Liver (tissue), 9 donors: Measurements from ENCODE around the gene CFAP410. TPM values are rescaled to one million over a fixed set of nuclear protein-coding genes. Genes with fewer than 3 reads are reported as not detected.

Experiments used
- DNase-seq: peaks from one replicate; pipeline ENCODE4 v3.0.0-alpha.2; 2017; ENCODE audit warnings: low spot score
- H3K27ac ChIP-seq, 2 donors: one replicate each; pipeline ENCODE4 v1.7.0; 2013; ENCODE audit warnings: inconsistent platforms in 2 of 2, low read length in 2 of 2, control low read depth in 1 of 2, low read depth in 1 of 2, mild to moderate bottlenecking in 1 of 2
- H3K27me3 ChIP-seq, 4 donors: one replicate each; pipeline versions ENCODE4 v1.6.1 to v1.7.0; 2013; ENCODE audit warnings: low read length in 3 of 4, inconsistent platforms in 1 of 4, mild to moderate bottlenecking in 1 of 4, moderate library complexity in 1 of 4; ENCODE audit not compliant: control insufficient read depth in 4 of 4, insufficient read depth in 4 of 4
- H3K36me3 ChIP-seq, 4 donors: one replicate each; pipeline versions ENCODE4 v1.6.1 to v1.7.0; 2013; ENCODE audit warnings: low read length in 3 of 4, mild to moderate bottlenecking in 3 of 4, low read depth in 1 of 4, moderate library complexity in 1 of 4; ENCODE audit not compliant: control insufficient read depth in 4 of 4, insufficient read depth in 3 of 4
- H3K4me1 ChIP-seq, 4 donors: one replicate each; pipeline versions ENCODE4 v1.6.1 to v1.7.0; 2013; ENCODE audit warnings: low read length in 3 of 4, mild to moderate bottlenecking in 3 of 4, moderate library complexity in 1 of 4; ENCODE audit not compliant: control insufficient read depth in 4 of 4, insufficient read depth in 4 of 4
- H3K4me3 ChIP-seq, 3 donors: one replicate each; pipeline versions ENCODE4 v1.6.1 to v1.7.0; 2013; ENCODE audit warnings: low read length in 3 of 3, control low read depth in 1 of 3, low read depth in 1 of 3, mild to moderate bottlenecking in 1 of 3
- H3K9ac ChIP-seq, 2 donors: one replicate each; pipeline ENCODE4 v1.7.0; 2013; ENCODE audit warnings: low read length in 2 of 2, mild to moderate bottlenecking in 2 of 2, moderate library complexity in 2 of 2, control low read depth in 1 of 2, low read depth in 1 of 2
- H3K9me3 ChIP-seq, 4 donors: one replicate each; pipeline versions ENCODE4 v1.6.1 to v1.7.0; 2013; ENCODE audit warnings: low read length in 3 of 4; ENCODE audit not compliant: control insufficient read depth in 4 of 4
- ATF3 ChIP-seq: IDR thresholded peaks from 2 replicates; pipeline ENCODE4 v1.6.1; 2016; ENCODE audit warnings: antibody characterized with exemption
- FOXA1 ChIP-seq: IDR thresholded peaks from 2 replicates; pipeline ENCODE4 v1.6.1; 2016; ENCODE audit warnings: antibody characterized with exemption
- FOXA2 ChIP-seq: IDR thresholded peaks from 2 replicates; pipeline ENCODE4 v1.6.1; 2016; ENCODE audit warnings: antibody characterized with exemption
- GABPA ChIP-seq, 2 donors: IDR thresholded peaks in 1 of 2; conservative IDR thresholded peaks in 1 of 2; 2 replicates each; pipeline ENCODE4 v1.6.1; 2016; ENCODE audit warnings: antibody characterized with exemption in 2 of 2, mild to moderate bottlenecking in 1 of 2, moderate library complexity in 1 of 2
- HNF4A ChIP-seq, 2 donors: conservative IDR thresholded peaks; 2 replicates each; pipeline ENCODE4 v1.6.1; 2016; ENCODE audit warnings: antibody characterized with exemption in 2 of 2, mild to moderate bottlenecking in 2 of 2
- HNF4G ChIP-seq: IDR thresholded peaks from 2 replicates; pipeline ENCODE4 v1.6.1; 2016; ENCODE audit warnings: antibody characterized with exemption
- JUND ChIP-seq, 2 donors: IDR thresholded peaks; 2 replicates each; pipeline ENCODE4 v1.6.1; 2016; ENCODE audit warnings: antibody characterized with exemption in 2 of 2
- NR2F2 ChIP-seq: IDR thresholded peaks from 2 replicates; pipeline ENCODE4 v1.6.1; 2016; ENCODE audit warnings: antibody characterized with exemption
- RAD21 ChIP-seq, 2 donors: IDR thresholded peaks; 2 replicates each; pipeline ENCODE4 v1.6.1; 2016; ENCODE audit warnings: antibody characterized with exemption in 2 of 2, mild to moderate bottlenecking in 2 of 2
- RXRA ChIP-seq, 2 donors: IDR thresholded peaks; 2 replicates each; pipeline ENCODE4 v1.6.1; 2017 to 2018; ENCODE audit warnings: antibody characterized with exemption in 2 of 2, mild to moderate bottlenecking in 1 of 2
- SP1 ChIP-seq: IDR thresholded peaks from 2 replicates; pipeline ENCODE4 v1.6.1; 2018; ENCODE audit warnings: antibody characterized with exemption, mild to moderate bottlenecking
- TAF1 ChIP-seq: conservative IDR thresholded peaks from 2 replicates; pipeline ENCODE4 v1.6.1; 2016; ENCODE audit warnings: antibody characterized with exemption, mild to moderate bottlenecking
- YY1 ChIP-seq: IDR thresholded peaks from 2 replicates; pipeline ENCODE4 v1.6.1; 2016; ENCODE audit warnings: antibody characterized with exemption, mild to moderate bottlenecking
- WGBS: extraction: QIAGEN DNeasy Blood & Tissue Kit; methylation state at CpG from one replicate; pipeline ENCODE4 v1.1.7; 2013; 5-methylcytosine and 5-hydroxymethylcytosine counted together
- polyA plus RNA-seq, 2 donors: library from polyadenylated mRNA; stranded (reverse) in 1 of 2; unstranded in 1 of 2; fragments of 200-250 nt in 1 of 2; fragments of >200 nt in 1 of 2; fragmentation: Nextera tagmentation in 1 of 2; extraction: Ambion mirVana in 1 of 2; gene quantifications; one replicate each; pipeline versions ENCODE4 v1.2.1 to v1.2.3, GENCODE V29; 2013 to 2015
- total RNA-seq, 2 donors: library from RNA; depleted of rRNA; stranded (reverse); fragments of >200 nt; gene quantifications; one replicate each; pipeline ENCODE4 v1.2.3, GENCODE V29; 2014
- TF ChIP-seq, protein P1 (sequence below): IDR thresholded peaks from 2 replicates; pipeline ENCODE4 v1.6.1; 2016; ENCODE audit warnings: antibody characterized with exemption, mild to moderate bottlenecking
- TF ChIP-seq, protein P2 (sequence below): fragments of 150-350 bp; IDR thresholded peaks from 2 replicates; pipeline ENCODE4 v1.5.1; 2017; ENCODE audit warnings: improper control_type of control experiment, low read depth, low read length; ENCODE audit not compliant: missing input control
- donor health status: healthy.
- donor health status: healthy.
- donor health status: healthy.
- donor health status: healthy.
- donor health status: healthy.

The CFAP410 gene
- total and polyA plus RNA-seq, 4 donors = 7.9 to 16.3 (median 12.3) TPM

- DNase-seq = no peak
- no peak overlapping the region for H3K9ac ChIP-seq
- TF ChIP-seq GABPA (IDR thresholded peaks at IDR 0.05 in 1 of 2, conservative IDR thresholded peaks at IDR 0.05 in 1 of 2) = no peak
- no peak for TF ChIP-seq RXRA (IDR thresholded peaks at IDR 0.05)
- no peak for TF ChIP-seq HNF4G
- TF ChIP-seq ATF3 = no peak
- no peak overlapping the region for H3K27ac ChIP-seq
- no peaks in the 10 kb centered on the region for H3K4me1 ChIP-seq
- 93% methylated on average over 44 of the region's 44 CpGs for WGBS
- no peaks in the 10 kb centered on the region for H3K27me3 ChIP-seq
- H3K9me3 ChIP-seq = no peaks in the 10 kb centered on the region
- H3K36me3 ChIP-seq = peaks cover 4 to 27% (median 10%) of the 10 kb centered on the region in 4 donors
- no peak overlapping the region for H3K4me3 ChIP-seq
Measured at GRCh38 chr21:44329971-44330681, 9.1 kb downstream of the CFAP410 start.

DNA sequence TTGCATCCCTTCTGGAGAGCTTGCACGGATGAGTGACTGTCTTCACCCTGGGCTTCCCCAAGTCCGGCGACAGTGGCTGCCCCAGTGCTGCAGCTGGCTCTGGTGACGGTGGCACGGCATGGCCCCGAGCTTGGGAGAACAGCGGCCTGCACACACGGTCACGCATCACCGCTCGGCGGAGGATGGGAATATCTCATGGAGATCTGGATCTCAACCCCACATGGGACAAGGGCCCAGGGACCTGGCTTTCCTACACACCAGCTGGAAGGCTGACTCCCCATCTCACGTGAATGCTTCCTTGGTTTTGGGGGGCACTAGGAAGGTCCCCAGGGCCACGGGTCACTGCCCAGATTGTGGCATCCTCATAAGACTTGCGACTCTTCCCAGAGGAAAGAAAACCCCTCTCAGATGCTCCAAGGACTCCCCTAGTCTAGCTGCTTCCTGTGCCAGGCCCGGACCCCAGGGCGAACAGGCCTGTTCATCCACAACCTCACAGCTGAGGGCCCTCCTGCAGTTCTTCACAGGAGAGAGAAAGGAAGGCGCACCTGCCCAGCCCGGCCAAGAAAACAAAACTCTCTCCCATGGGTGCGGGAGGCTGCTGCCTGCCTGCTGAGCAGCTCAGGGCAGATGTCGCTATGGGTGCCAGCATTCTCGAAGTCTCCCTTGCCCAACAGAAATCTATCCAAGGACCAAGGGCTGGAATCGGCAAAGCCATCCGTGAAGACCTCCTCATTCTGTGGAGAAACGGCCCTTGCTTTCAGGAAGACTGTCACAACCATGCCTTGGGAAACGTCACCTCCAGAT is 9.9 kb downstream of the CFAP410 start:
- WGBS = 81% methylated on average over 26 of the region's 26 CpGs
- TF ChIP-seq FOXA2 = no peak
- Histone ChIP-seq H3K9ac (no peak overlapping the region), H3K9me3 (no peaks in the 10 kb centered on the region), H3K27ac (no peak overlapping the region), H3K4me1 (no peaks in the 10 kb centered on the region), H3K4me3 (no peak overlapping the region), H3K36me3 (peaks cover 5 to 35% (median 16%) of the 10 kb centered on the region in 4 donors), H3K27me3 (no peaks in the 10 kb centered on the region)
- no peak for DNase-seq

DNA sequence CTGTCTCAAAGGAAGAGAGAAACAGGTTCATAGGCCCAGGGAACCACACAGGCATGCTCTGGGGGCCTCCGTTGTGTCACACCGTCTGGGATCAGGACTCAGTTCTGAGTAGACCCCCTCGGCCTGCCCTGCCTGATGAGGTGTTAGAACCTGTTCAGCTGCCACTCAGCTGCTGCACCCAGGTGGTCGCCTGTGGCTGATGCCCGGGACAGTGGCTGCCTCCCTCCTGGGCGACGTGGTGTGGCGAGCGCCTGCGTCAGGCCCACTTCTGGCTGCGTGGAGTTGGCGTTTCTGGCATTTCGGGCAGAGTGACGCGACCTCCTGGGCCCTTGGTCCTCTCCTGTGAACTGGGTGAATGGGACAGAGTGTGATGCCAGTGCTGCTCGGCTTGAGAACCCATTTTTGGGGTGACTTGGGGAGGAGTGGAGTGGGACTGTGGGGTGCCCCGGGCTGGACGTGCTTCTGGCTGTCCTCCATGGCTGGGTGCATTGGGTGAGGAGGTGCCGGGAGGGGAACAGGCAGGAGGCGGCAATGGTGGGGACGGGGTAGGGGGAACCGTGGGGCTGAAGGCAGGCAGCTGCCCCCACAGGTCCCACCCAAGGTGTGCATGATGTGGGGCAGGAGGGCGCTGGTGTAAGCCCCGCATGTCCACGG is 10.8 kb downstream of the CFAP410 start:
- H3K4me1 ChIP-seq = no peaks in the 10 kb centered on the region
- H3K36me3 ChIP-seq = peaks cover 5 to 44% (median 20%) of the 10 kb centered on the region in 4 donors
- no peak overlapping the region for H3K4me3 ChIP-seq
- no peak overlapping the region for H3K27ac ChIP-seq
- no peaks in the 10 kb centered on the region for H3K27me3 ChIP-seq
- no peak for DNase-seq
- no peaks in the 10 kb centered on the region for H3K9me3 ChIP-seq
- WGBS = 91% methylated on average over 25 of the region's 25 CpGs
- H3K9ac ChIP-seq = no peak overlapping the region
- TF ChIP-seq TAF1 (no peak), RAD21 (IDR thresholded peaks at IDR 0.05) (no peak), GABPA (IDR thresholded peaks at IDR 0.05 in 1 of 2, conservative IDR thresholded peaks at IDR 0.05 in 1 of 2) (no peak), ATF3 (no peak), YY1 (no peak), FOXA2 (no peak), SP1 (no peak), HNF4A (conservative IDR thresholded peaks at IDR 0.05) (no peak), RXRA (IDR thresholded peaks at IDR 0.05) (no peak), JUND (IDR thresholded peaks at IDR 0.05) (no peak), FOXA1 (no peak), NR2F2 (no peak)
- TF ChIP-seq, protein P1, sequence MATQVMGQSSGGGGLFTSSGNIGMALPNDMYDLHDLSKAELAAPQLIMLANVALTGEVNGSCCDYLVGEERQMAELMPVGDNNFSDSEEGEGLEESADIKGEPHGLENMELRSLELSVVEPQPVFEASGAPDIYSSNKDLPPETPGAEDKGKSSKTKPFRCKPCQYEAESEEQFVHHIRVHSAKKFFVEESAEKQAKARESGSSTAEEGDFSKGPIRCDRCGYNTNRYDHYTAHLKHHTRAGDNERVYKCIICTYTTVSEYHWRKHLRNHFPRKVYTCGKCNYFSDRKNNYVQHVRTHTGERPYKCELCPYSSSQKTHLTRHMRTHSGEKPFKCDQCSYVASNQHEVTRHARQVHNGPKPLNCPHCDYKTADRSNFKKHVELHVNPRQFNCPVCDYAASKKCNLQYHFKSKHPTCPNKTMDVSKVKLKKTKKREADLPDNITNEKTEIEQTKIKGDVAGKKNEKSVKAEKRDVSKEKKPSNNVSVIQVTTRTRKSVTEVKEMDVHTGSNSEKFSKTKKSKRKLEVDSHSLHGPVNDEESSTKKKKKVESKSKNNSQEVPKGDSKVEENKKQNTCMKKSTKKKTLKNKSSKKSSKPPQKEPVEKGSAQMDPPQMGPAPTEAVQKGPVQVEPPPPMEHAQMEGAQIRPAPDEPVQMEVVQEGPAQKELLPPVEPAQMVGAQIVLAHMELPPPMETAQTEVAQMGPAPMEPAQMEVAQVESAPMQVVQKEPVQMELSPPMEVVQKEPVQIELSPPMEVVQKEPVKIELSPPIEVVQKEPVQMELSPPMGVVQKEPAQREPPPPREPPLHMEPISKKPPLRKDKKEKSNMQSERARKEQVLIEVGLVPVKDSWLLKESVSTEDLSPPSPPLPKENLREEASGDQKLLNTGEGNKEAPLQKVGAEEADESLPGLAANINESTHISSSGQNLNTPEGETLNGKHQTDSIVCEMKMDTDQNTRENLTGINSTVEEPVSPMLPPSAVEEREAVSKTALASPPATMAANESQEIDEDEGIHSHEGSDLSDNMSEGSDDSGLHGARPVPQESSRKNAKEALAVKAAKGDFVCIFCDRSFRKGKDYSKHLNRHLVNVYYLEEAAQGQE = no peak
- TF ChIP-seq, protein P2, sequence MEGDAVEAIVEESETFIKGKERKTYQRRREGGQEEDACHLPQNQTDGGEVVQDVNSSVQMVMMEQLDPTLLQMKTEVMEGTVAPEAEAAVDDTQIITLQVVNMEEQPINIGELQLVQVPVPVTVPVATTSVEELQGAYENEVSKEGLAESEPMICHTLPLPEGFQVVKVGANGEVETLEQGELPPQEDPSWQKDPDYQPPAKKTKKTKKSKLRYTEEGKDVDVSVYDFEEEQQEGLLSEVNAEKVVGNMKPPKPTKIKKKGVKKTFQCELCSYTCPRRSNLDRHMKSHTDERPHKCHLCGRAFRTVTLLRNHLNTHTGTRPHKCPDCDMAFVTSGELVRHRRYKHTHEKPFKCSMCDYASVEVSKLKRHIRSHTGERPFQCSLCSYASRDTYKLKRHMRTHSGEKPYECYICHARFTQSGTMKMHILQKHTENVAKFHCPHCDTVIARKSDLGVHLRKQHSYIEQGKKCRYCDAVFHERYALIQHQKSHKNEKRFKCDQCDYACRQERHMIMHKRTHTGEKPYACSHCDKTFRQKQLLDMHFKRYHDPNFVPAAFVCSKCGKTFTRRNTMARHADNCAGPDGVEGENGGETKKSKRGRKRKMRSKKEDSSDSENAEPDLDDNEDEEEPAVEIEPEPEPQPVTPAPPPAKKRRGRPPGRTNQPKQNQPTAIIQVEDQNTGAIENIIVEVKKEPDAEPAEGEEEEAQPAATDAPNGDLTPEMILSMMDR = no peak
